NCI-H2171 treated with DMSO at 0.1 percent for 48 hours (cell line): ENCODE data around the gene LRRC8C.
"Not testable (repeated sequence)": the region's sequence is repeated elsewhere in the genome, so short reads cannot be mapped to it uniquely, and the experiment has no call there.

ENCODE experiments used
- DNase-seq: peaks from one replicate; lab custom pipeline; 2025; lab: John Stamatoyannopoulos, UW

Gene LRRC8C

GRCh38 chr1:89632657-89633247 lies at the start of gene LRRC8C:
Gene LRRC8C, plus strand, starts transcription at chr1:89633120. Its CDS starts 53,354 bp downstream, at chr1:89686474.
- peak; percentile 68 for DNase-seq

DNA sequence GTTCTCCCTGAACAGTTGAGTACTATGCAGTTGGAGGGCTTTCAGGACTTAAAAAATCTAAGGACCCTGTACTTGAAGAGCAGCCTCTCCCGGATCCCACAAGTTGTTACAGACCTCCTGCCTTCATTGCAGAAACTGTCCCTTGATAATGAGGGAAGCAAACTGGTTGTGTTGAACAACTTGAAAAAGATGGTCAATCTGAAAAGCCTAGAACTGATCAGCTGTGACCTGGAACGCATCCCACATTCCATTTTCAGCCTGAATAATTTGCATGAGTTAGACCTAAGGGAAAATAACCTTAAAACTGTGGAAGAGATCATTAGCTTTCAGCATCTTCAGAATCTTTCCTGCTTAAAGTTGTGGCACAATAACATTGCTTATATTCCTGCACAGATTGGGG lies 48.7 kb upstream of the LRRC8C start:
- no peak for DNase-seq

GRCh38 chr1:89584781-89585180 lies 48.1 kb upstream of the LRRC8C start:
- DNase-seq = no peak

- no peak for DNase-seq
Measured at GRCh38 chr1:89587729-89588161, 45.2 kb upstream of the LRRC8C start.

- DNase-seq = no peak
Measured at GRCh38 chr1:89588480-89588879, 44.4 kb upstream of the LRRC8C start.

DNA sequence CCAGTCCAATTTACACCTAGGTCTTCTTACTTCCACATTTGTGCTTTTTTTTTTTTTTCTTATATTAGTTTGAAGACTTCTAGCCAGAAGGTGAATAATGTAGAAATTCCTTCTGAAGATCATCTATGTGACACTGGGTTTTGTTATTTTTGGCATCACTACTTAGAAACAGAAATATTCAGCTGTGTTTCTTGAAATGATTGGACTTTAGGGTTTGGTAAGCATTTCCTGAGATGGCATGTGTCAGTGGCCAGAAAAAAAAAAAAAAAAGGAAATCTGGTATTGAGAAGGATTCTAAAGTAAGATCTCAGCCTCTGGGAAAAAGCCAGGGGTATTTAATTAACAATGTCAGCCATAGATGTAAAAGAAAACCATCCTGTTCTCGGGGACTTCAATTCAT lies 43.4 kb upstream of the LRRC8C start:
- DNase-seq = no peak

DNA sequence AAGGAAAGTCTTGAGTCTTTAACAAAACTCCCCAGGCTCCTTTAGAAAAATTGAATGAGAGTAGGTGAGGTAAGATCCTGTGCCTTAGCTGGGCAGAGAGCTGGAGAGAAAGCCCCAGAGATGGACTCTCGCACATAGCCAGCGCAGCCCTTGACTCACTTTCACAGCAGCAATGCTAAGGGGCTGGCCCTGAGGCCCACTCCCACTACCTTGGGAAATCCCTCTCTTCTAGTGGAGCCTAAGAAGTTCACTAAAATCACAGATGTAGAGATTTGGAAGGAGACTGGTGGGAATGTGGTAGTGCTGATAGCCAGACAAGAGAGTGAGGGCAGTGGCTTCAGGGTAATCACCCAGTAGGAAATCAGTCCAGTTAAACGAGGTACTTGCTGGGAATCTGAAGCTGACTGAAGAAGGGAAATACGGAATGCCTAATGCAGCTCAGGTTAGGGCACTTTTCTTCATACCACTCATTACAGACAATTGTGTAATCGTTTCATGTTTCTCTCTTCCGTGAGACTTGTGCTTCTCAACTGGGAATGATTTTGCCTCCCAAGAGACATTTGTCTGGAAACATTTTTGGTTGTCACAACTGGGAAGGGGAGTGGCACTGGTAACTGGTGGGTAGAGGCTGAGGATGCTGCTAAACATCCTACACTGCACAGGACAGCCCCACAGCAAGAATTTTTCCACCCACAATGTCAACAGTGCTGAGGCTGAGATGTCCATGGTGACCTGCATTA lies 42.4 kb upstream of the LRRC8C start:
- no peak for DNase-seq

DNA sequence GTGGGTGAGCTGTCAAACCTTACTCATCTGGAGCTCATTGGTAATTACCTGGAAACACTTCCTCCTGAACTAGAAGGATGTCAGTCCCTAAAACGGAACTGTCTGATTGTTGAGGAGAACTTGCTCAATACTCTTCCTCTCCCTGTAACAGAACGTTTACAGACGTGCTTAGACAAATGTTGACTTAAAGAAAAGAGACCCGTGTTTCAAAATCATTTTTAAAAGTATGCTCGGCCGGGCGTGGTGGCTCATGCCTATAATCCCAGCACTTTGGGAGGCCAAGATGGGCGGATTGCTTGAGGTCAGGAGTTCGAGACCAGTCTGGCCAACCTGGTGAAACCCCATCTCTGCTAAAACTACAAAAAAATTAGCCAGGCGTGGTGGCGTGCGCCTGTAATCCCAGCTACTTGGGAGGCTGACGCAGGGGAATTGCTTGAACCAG lies 40.0 kb upstream of the LRRC8C start:
- DNase-seq = not testable (repeated sequence)

GRCh38 chr1:89594096-89594740 lies 38.7 kb upstream of the LRRC8C start:
- no peak for DNase-seq

- DNase-seq = no peak
Measured at GRCh38 chr1:89596698-89597097, 36.2 kb upstream of the LRRC8C start.

GRCh38 chr1:89598450-89599331 lies 34.2 kb upstream of the LRRC8C start:
- peak; percentile 57 for DNase-seq

DNA sequence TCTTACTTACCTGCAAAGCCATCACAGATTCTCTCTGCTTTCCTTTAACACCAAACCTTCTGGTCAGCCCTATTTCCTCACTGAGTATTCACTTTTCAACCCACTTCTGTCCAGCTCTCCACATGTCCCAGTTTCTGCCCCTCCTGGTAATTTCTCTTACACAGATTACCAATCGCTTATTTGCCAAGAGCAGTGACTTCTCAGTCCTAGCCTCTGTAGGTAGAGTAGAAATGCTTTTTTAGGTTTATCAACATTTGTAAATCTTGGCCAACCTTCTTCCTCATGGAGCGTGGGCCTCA lies 33.6 kb upstream of the LRRC8C start:
- DNase-seq = no peak

- peak; percentile 55 for DNase-seq
Measured at GRCh38 chr1:89600451-89601224, 32.3 kb upstream of the LRRC8C start.

DNA sequence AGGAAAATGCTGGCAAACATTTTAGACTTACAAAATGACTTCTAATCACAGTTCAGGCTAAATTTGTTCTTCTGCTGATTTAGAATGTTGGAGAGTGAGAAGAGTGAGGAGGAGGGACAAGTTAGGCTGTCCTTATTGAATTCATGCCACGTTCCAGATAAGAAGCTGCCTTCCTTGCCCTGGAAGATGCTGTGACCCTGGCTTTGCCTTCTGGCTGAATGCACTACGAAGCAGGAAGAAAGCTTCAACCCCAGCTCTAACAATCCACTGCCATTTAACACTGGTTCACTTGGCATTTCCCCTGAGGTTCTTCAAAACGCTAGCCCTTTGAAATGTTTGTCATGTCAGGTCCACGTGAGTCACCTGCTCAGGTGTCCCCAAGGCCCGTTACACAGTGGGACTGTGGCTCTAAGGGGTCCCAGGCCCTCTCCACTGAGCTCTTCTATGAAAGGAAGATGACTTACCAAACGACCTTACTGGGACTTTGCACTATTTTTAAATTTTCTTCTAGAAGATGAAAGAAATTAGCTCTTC lies 30.0 kb upstream of the LRRC8C start:
- DNase-seq = no peak

DNA sequence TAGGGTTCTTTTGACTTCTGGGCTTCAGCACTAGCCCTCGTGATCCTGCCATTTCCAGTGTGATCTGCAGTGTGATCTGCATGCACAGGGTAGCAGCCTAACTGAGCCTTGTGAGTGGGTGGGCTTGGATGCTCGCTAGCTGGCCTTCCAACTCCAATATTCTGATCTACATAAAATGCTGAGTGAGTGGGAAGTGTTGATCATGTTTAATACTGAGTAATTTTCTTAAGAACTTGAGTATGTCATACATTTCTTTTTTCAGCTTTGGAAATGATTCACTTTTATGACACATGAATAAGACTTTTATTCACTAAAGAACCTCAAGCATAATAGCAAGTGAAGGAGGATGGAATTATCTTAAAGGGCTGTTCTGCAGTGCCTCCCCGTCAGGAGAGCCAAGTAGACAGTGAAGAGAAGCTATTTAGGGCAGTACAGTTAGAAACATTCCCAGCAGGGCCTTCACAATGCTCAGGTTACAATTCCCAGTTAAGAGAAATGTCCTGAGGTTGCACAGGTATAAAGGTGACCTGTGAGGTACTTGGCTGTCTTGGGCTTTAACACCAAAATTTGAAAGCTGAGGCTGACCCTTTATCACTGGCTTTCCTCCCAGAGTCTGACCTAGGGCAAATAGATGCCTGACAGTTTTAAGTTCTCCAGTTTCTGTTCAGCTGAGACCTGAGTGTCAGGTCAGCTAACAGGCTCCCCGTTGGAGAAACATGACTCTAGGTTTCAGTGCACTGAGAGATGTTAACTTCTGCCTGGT lies 29.1 kb upstream of the LRRC8C start:
- DNase-seq = no peak

DNA sequence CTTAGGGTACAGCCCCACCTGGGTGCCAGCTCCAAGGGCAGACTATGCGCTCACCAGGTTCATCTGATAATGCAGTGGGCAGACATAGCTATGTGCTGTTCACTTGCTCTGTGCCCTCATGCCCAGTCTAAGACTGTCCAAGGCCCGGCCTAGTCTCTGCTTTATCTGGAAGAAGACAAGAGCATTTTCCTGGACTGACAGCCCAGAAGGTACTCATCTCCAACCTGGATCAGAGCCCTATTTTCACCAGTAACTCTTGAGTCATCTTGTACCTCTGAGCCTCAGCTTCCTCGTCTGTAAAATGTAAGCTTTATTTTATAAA lies 28.5 kb upstream of the LRRC8C start:
- DNase-seq = no peak

- DNase-seq = no peak
Measured at GRCh38 chr1:89605692-89606091, 27.2 kb upstream of the LRRC8C start.

GRCh38 chr1:89606227-89606980 lies 26.5 kb upstream of the LRRC8C start:
- no peak for DNase-seq

GRCh38 chr1:89607156-89607555 lies 25.8 kb upstream of the LRRC8C start:
- no peak for DNase-seq
